Left hindlimb (tissue), 1 donor: ENCODE data around the gene TASL.
"Not testable (repeated sequence)": the region's sequence is repeated elsewhere in the genome, so short reads cannot be mapped to it uniquely, and the experiment has no call there.

Experiments used
- DNase-seq: peaks from one replicate; pipeline ENCODE4 v3.0.0-alpha.2; 2018

The TASL gene

GRCh38 chrX:30573125-30573524 lies 4.4 kb downstream of the TASL start:
- DNase-seq: no peak

- DNase-seq: no peak
These were observed 4.9 kb downstream of the TASL start for GRCh38 chrX:30572678-30573077.

GRCh38 chrX:30572004-30572403 lies 5.6 kb downstream of the TASL start:
- DNase-seq: no peak

GRCh38 chrX:30570505-30570904 lies 7.1 kb downstream of the TASL start:
- no peak for DNase-seq

- DNase-seq: no peak
These were observed 9.4 kb downstream of the TASL start for GRCh38 chrX:30568136-30568535.

GRCh38 chrX:30563070-30563469 lies 14.5 kb downstream of the TASL start:
- DNase-seq: not testable (repeated sequence)

GRCh38 chrX:30561191-30561590 lies 16.4 kb downstream of the TASL start:
- no peak for DNase-seq

- DNase-seq: no peak
These were observed 39.3 kb downstream of the TASL start for GRCh38 chrX:30538271-30538670.

GRCh38 chrX:30533835-30534234 lies 43.7 kb downstream of the TASL start:
- DNase-seq: no peak

GRCh38 chrX:30533266-30533665 lies 44.3 kb downstream of the TASL start:
- no peak for DNase-seq

GRCh38 chrX:30530606-30531005 lies 47.0 kb downstream of the TASL start:
- DNase-seq: no peak

- no peak for DNase-seq
These were observed 51.8 kb downstream of the TASL start for GRCh38 chrX:30525732-30526131.

GRCh38 chrX:30521440-30522182 lies 56.0 kb downstream of the TASL start:
- no peak for DNase-seq

GRCh38 chrX:30513284-30513683 lies 64.3 kb downstream of the TASL start:
- DNase-seq: no peak
